GM12878 (cell line): Measurements from ENCODE around the gene DGLUCY.
"Not testable (repeated sequence)": the region's sequence is repeated elsewhere in the genome, so short reads cannot be mapped to it uniquely, and the experiment has no call there.

Experiments
- ATF3 ChIP-seq: IDR thresholded peaks from 2 replicates; pipeline ENCODE4 v1.6.1; 2011; ENCODE audit warnings: low read depth, mild to moderate bottlenecking, low read length, moderate library complexity, borderline replicate concordance; ENCODE audit errors: extremely low read depth
- CEBPB ChIP-seq, 2 experiments: fragments of 150-350 bp in 1 of 2; IDR thresholded peaks; 2 replicates each; pipeline ENCODE4 v1.6.1; 2012 to 2014; ENCODE audit warnings: low read depth in 2 of 2, low read length in 2 of 2, borderline replicate concordance in 1 of 2, inconsistent platforms in 1 of 2
- CREB1 ChIP-seq: IDR thresholded peaks from 2 replicates; pipeline ENCODE4 v1.6.1; 2012; ENCODE audit warnings: low read depth, mild to moderate bottlenecking, inconsistent platforms
- CTCF ChIP-seq, 3 experiments: IDR thresholded peaks in 2 of 3; conservative IDR thresholded peaks in 1 of 3; 2 replicates each; pipeline ENCODE4 v1.5.1; 2011; ENCODE audit warnings: low read depth in 3 of 3, low read length in 3 of 3, mild to moderate bottlenecking in 3 of 3, control low read depth in 2 of 3, moderate library complexity in 2 of 3, inconsistent platforms in 1 of 3, mixed read lengths in 1 of 3; ENCODE audit not compliant: control insufficient read depth in 2 of 3, insufficient read depth in 1 of 3; ENCODE audit errors: extremely low read depth in 1 of 3
- FOS ChIP-seq: IDR thresholded peaks from 3 replicates; pipeline ENCODE4 v1.6.1; 2011; ENCODE audit warnings: borderline replicate concordance; ENCODE audit not compliant: insufficient read length; ENCODE audit errors: extremely low read depth
- NR2F1 ChIP-seq: fragments of 450-650 bp; conservative IDR thresholded peaks from 2 replicates; pipeline ENCODE4 v1.6.1; 2017; ENCODE audit warnings: mild to moderate bottlenecking
- POLR2A ChIP-seq: IDR thresholded peaks from 2 replicates; pipeline ENCODE4 v1.6.1; 2011; ENCODE audit warnings: low read depth, mild to moderate bottlenecking, low read length
- POLR2AphosphoS5 ChIP-seq: IDR thresholded peaks from 2 replicates; pipeline ENCODE4 v1.6.1; 2011; ENCODE audit warnings: mild to moderate bottlenecking, low read length, inconsistent platforms
- RAD21 ChIP-seq: IDR thresholded peaks from 2 replicates; pipeline ENCODE4 v1.6.1; 2011; ENCODE audit warnings: mild to moderate bottlenecking, low read depth, low read length, moderate library complexity; ENCODE audit not compliant: insufficient read depth
- TCF7 ChIP-seq: IDR thresholded peaks from 2 replicates; pipeline ENCODE4 v1.6.1; 2014; ENCODE audit warnings: antibody characterized with exemption, borderline replicate concordance
- ZBTB33 ChIP-seq: fragments of 450-650 bp; IDR thresholded peaks from 2 replicates; pipeline ENCODE4 v1.6.1; 2017; ENCODE audit warnings: mild to moderate bottlenecking

- TF ChIP-seq FOS; POLR2A; RAD21; ZBTB33; CTCF (IDR thresholded peaks at IDR 0.05 in 2 of 3, conservative IDR thresholded peaks at IDR 0.05 in 1 of 3; ENCODE audit: control insufficient read depth in 2 of 3, extremely low read depth in 1 of 3, insufficient read depth in 1 of 3, low read depth in 3 of 3, low read length in 3 of 3); CREB1; POLR2AphosphoS5; CEBPB (IDR thresholded peaks at IDR 0.05; ENCODE audit: borderline replicate concordance in 1 of 2, low read depth in 2 of 2, low read length in 2 of 2); ATF3; TCF7; NR2F1: not testable (repeated sequence)
Measured at GRCh38 chr14:91182753-91183152, 68.9 kb downstream of the DGLUCY start.
